Parathyroid adenoma (tissue), 2 donors: ENCODE results near the gene NKAIN2.
"Not testable (repeated sequence)": the region's sequence is repeated elsewhere in the genome, so short reads cannot be mapped to it uniquely, and the experiment has no call there.

Experiments used
- H2AFZ ChIP-seq: fragments of 300-600 bp; sonication (generic); one replicate; pipeline ENCODE4 v1.7.0; 2017; ENCODE audit warnings: antibody characterized with exemption, mild to moderate bottlenecking
- H3K27ac ChIP-seq: fragments of 300-600 bp; sonication (generic); one replicate; pipeline ENCODE4 v1.7.0; 2017
- H3K27me3 ChIP-seq: fragments of 300-600 bp; sonication (generic); one replicate; pipeline ENCODE4 v1.7.0; 2017; ENCODE audit warnings: low read length; ENCODE audit not compliant: control insufficient read depth, insufficient read depth
- H3K36me3 ChIP-seq: fragments of 300-600 bp; sonication (generic); one replicate; pipeline ENCODE4 v1.7.0; 2017; ENCODE audit warnings: low read length; ENCODE audit not compliant: control insufficient read depth, insufficient read depth
- H3K4me1 ChIP-seq: fragments of 300-600 bp; sonication (generic); one replicate; pipeline ENCODE4 v1.7.0; 2017; ENCODE audit warnings: control low read depth
- H3K4me2 ChIP-seq: fragments of 300-600 bp; sonication (generic); one replicate; pipeline ENCODE4 v1.7.0; 2017; ENCODE audit warnings: low read length
- H3K4me3 ChIP-seq: fragments of 300-600 bp; sonication (generic); one replicate; pipeline ENCODE4 v1.7.0; 2017; ENCODE audit warnings: low read depth, low read length
- H3K79me2 ChIP-seq: fragments of 300-600 bp; sonication (generic); one replicate; pipeline ENCODE4 v1.7.0; 2017; ENCODE audit warnings: control low read depth
- H3K9ac ChIP-seq: fragments of 300-600 bp; sonication (generic); one replicate; pipeline ENCODE4 v1.7.0; 2017; ENCODE audit warnings: mild to moderate bottlenecking
- H3K9me3 ChIP-seq: fragments of 300-600 bp; sonication (generic); one replicate; pipeline ENCODE4 v1.7.0; 2017; ENCODE audit warnings: low read length; ENCODE audit not compliant: control insufficient read depth
- TF ChIP-seq, protein P1 (sequence below): fragments of 300-600 bp; sonication (generic); IDR thresholded peaks from one replicate; pipeline ENCODE4 v1.7.0; 2017; ENCODE audit warnings: antibody characterized with exemption, mild to moderate bottlenecking
- donor health status: primary hyperparathyroidism.

Gene NKAIN2

DNA sequence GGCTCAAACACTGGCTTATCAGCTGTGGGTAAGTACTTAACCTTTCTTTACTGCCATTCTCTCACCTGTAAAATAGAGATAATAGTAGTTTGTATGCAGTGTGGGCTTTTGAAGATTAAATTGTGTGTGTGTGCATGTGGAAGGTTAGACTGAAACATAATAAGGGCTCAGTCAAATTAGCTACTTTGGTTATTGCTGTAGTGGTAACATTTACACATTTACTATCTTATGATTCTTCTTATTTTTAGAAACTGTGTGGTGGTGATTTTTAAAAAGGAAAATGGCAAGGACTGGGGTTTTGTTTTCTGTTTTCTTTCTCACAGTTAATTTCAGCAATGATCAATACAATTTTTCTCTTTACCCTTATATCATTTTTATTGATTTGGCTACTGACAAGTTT lies 206.9 kb downstream of the NKAIN2 start:
- no peaks in the 10 kb centered on the region for H3K36me3 ChIP-seq
- no peaks in the 10 kb centered on the region for H3K79me2 ChIP-seq
- no peaks in the 10 kb centered on the region for H3K4me1 ChIP-seq
- no peak overlapping the region for H3K27ac ChIP-seq
- H3K4me3 ChIP-seq: no peak overlapping the region
- no peaks in the 10 kb centered on the region for H3K9me3 ChIP-seq
- no peaks in the 10 kb centered on the region for H3K27me3 ChIP-seq
- no peak overlapping the region for H3K4me2 ChIP-seq
- H2AFZ ChIP-seq: no peak overlapping the region
- TF ChIP-seq, protein P1, sequence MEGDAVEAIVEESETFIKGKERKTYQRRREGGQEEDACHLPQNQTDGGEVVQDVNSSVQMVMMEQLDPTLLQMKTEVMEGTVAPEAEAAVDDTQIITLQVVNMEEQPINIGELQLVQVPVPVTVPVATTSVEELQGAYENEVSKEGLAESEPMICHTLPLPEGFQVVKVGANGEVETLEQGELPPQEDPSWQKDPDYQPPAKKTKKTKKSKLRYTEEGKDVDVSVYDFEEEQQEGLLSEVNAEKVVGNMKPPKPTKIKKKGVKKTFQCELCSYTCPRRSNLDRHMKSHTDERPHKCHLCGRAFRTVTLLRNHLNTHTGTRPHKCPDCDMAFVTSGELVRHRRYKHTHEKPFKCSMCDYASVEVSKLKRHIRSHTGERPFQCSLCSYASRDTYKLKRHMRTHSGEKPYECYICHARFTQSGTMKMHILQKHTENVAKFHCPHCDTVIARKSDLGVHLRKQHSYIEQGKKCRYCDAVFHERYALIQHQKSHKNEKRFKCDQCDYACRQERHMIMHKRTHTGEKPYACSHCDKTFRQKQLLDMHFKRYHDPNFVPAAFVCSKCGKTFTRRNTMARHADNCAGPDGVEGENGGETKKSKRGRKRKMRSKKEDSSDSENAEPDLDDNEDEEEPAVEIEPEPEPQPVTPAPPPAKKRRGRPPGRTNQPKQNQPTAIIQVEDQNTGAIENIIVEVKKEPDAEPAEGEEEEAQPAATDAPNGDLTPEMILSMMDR: no peak
- no peak overlapping the region for H3K9ac ChIP-seq

DNA sequence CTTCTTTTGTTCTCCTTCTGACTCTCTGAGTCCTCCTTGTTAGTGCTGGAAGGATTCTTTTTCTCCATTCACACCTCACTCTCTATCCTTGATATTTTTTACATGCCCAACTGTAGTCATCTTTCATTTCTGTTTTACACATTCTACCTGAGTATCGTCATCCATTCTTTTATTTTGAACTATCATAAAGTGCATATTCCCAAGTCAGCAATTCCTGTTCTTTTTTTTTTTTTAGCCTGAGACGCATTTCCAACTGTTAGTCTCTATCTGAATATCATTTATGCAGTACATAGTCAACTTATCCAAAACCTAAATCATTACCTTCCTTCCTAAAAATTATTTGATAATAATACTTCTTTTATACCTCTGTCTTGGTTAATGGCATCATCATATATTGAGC lies 207.5 kb downstream of the NKAIN2 start:
- no peaks in the 10 kb centered on the region for H3K36me3 ChIP-seq
- H3K4me1 ChIP-seq: no peaks in the 10 kb centered on the region
- no peak overlapping the region for H2AFZ ChIP-seq
- H3K9me3 ChIP-seq: no peaks in the 10 kb centered on the region
- H3K4me3 ChIP-seq: no peak overlapping the region
- TF ChIP-seq, protein P1: no peak
- no peaks in the 10 kb centered on the region for H3K27me3 ChIP-seq
- no peak overlapping the region for H3K4me2 ChIP-seq
- H3K27ac ChIP-seq: no peak overlapping the region
- no peaks in the 10 kb centered on the region for H3K79me2 ChIP-seq
- H3K9ac ChIP-seq: no peak overlapping the region

DNA sequence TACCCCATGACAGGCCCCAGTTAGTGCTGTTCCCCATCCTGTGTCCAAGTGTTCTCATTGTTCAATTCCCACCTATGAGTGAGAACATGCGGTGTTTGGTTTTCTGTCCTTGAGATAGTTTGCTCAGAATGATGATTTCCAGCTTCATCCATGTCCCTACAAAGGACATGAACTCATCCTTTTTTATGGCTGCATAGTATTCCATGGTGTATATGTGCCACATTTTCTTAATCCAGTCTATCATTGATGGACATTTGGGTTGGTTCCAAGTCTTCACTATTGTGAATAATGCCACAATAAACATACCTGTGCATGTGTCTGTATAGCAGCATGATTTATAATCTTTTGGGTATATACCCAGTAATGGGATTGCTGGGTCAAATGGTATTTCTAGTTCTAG lies 218.4 kb downstream of the NKAIN2 start:
- not testable (repeated sequence) for H3K4me2 ChIP-seq, H3K79me2 ChIP-seq, H3K9me3 ChIP-seq

DNA sequence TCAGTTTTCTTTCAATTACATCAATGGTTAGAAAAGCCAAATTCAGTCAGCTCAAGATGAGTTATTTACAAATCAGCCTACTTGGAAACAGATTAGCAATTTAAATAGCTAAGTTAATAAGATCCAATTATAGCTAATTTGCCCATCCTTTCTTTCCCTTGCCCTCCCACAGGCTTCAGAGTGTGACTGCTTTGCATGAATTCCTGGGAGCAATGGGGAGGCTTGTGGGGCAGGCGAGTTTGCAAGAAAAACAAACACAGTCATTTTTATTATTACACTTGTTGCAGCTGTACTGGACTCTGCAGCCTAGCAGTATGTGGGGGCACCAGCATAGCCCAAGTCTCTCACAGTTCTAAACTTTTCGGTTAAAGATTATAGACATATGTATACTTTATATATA lies 219.0 kb downstream of the NKAIN2 start:
- Histone ChIP-seq H3K4me3 (no peak overlapping the region), H3K9me3 (no peaks in the 10 kb centered on the region), H3K4me2 (no peak overlapping the region), H3K27ac (no peak overlapping the region), H3K27me3 (no peaks in the 10 kb centered on the region), H3K79me2 (no peaks in the 10 kb centered on the region), H3K9ac (no peak overlapping the region), H3K36me3 (no peaks in the 10 kb centered on the region), H2AFZ (no peak overlapping the region), H3K4me1 (no peaks in the 10 kb centered on the region)
- TF ChIP-seq, protein P1: no peak

More for the DNA sequence above, 218.4 kb downstream of the NKAIN2 start:
- not testable (repeated sequence) for H3K36me3 ChIP-seq, H3K9ac ChIP-seq, H2AFZ ChIP-seq, H3K4me1 ChIP-seq, H3K4me3 ChIP-seq, H3K27ac ChIP-seq, H3K27me3 ChIP-seq

DNA sequence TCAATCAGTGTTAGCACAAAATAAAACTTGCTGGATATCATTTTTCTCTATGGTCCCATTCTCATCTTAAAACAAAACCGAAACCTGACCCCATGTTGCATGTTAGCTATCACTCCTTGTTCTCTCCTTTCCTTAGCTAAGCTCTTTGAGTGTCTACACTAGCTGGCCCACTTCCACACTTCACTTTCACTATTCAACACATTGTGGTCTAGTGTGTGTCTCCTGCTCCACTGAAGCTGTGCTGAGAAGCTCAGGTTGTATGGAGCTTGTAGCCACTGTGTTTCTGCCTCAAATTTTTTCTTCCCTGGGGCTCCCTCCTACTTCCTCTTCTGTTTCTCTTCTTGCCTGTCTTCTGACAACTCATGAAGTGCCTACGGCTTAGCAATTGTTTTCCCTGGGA lies 223.0 kb downstream of the NKAIN2 start:
- Histone ChIP-seq H3K79me2 (no peaks in the 10 kb centered on the region), H3K4me3 (no peak overlapping the region), H3K27ac (no peak overlapping the region), H3K4me2 (no peak overlapping the region), H2AFZ (no peak overlapping the region), H3K27me3 (no peaks in the 10 kb centered on the region), H3K9me3 (no peaks in the 10 kb centered on the region), H3K36me3 (no peaks in the 10 kb centered on the region), H3K4me1 (no peaks in the 10 kb centered on the region), H3K9ac (no peak overlapping the region)
- TF ChIP-seq, protein P1: no peak
